IMR-90 (cell line): ENCODE results near the gene SLC6A17.

Experiments
- FOS ChIP-seq: fragments of 150-350 bp; IDR thresholded peaks from 2 replicates; pipeline ENCODE4 v1.6.1; 2016; ENCODE audit warnings: low read depth, low read length
- MAFK ChIP-seq: IDR thresholded peaks from 2 replicates; pipeline ENCODE4 v1.6.1; 2012; ENCODE audit warnings: low read depth, low read length, improper control_type of control experiment
- MXI1 ChIP-seq: IDR thresholded peaks from 2 replicates; pipeline ENCODE4 v1.6.1; 2012; ENCODE audit warnings: low read depth, mild to moderate bottlenecking, low read length, moderate library complexity, borderline replicate concordance
- NFE2L2 ChIP-seq: fragments of 150-350 bp; IDR thresholded peaks from 2 replicates; pipeline ENCODE4 v1.6.1; 2016; ENCODE audit warnings: low read depth, mild to moderate bottlenecking, low read length
- POLR2A ChIP-seq: IDR thresholded peaks from 2 replicates; pipeline ENCODE4 v1.6.1; 2012; ENCODE audit warnings: mild to moderate bottlenecking, low read depth, low read length
- RAD21 ChIP-seq: IDR thresholded peaks from 2 replicates; pipeline ENCODE4 v1.6.1; 2012; ENCODE audit warnings: low read length, improper control_type of control experiment
- RFX5 ChIP-seq: IDR thresholded peaks from 2 replicates; pipeline ENCODE4 v1.8.0; 2012; ENCODE audit warnings: low read depth, mild to moderate bottlenecking, low read length, moderate library complexity
- SMC3 ChIP-seq: fragments of 150-350 bp; IDR thresholded peaks from 2 replicates; pipeline ENCODE4 v1.6.1; 2016; ENCODE audit warnings: low read depth, mild to moderate bottlenecking, antibody characterized with exemption, low read length, moderate library complexity
- TF ChIP-seq, protein P1 (sequence below): conservative IDR thresholded peaks from 2 replicates; pipeline ENCODE4 v1.5.1; 2012; ENCODE audit warnings: mild to moderate bottlenecking, low read depth, low read length, improper control_type of control experiment
- TF ChIP-seq, protein P2 (sequence below): fragments of 150-350 bp; IDR thresholded peaks from 2 replicates; pipeline ENCODE4 v1.6.1; 2016; ENCODE audit warnings: low read depth, mild to moderate bottlenecking, low read length, moderate library complexity, borderline replicate concordance
- TF ChIP-seq, protein P3 (sequence below): fragments of 150-350 bp; IDR thresholded peaks from 2 replicates; pipeline ENCODE4 v1.6.1; 2017; ENCODE audit warnings: mild to moderate bottlenecking, antibody characterized with exemption, low read length, low read depth

DNA sequence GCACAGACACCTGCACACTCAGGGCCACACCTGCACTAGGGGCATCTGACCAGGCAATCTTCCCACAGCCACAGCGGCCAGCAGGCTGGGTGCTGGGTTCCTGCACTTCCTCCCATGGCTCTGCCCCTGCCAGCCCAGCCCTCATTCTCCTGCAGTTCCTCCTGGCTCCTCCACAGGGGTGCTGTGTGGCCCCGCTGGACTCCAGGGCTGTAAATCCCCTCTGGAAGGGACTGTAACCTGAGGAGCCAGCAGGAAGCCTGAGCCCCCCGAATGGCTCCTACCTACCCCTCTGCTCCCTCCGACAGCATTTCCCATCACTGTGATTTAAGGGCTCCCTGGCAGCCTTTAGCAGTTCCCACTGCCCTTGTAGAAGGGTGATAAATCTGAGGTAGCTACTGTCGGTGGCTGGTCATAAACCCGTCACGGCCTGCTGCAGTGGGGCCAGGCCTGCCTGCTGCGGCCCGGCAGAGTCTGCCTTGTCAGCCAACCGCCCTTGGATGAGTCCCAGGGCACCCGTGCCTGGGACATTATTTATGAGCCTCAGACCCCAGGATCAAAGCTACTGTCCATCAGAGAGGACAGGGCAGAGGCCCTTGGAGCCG is 29.2 kb upstream of the SLC6A17 start:
- TF ChIP-seq, protein P1, sequence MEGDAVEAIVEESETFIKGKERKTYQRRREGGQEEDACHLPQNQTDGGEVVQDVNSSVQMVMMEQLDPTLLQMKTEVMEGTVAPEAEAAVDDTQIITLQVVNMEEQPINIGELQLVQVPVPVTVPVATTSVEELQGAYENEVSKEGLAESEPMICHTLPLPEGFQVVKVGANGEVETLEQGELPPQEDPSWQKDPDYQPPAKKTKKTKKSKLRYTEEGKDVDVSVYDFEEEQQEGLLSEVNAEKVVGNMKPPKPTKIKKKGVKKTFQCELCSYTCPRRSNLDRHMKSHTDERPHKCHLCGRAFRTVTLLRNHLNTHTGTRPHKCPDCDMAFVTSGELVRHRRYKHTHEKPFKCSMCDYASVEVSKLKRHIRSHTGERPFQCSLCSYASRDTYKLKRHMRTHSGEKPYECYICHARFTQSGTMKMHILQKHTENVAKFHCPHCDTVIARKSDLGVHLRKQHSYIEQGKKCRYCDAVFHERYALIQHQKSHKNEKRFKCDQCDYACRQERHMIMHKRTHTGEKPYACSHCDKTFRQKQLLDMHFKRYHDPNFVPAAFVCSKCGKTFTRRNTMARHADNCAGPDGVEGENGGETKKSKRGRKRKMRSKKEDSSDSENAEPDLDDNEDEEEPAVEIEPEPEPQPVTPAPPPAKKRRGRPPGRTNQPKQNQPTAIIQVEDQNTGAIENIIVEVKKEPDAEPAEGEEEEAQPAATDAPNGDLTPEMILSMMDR = no peak
- TF ChIP-seq MXI1 (no peak), RFX5 (no peak), POLR2A (no peak), RAD21 (no peak), NFE2L2 (no peak), SMC3 (no peak), MAFK (no peak), FOS (no peak)
- TF ChIP-seq, protein P2, sequence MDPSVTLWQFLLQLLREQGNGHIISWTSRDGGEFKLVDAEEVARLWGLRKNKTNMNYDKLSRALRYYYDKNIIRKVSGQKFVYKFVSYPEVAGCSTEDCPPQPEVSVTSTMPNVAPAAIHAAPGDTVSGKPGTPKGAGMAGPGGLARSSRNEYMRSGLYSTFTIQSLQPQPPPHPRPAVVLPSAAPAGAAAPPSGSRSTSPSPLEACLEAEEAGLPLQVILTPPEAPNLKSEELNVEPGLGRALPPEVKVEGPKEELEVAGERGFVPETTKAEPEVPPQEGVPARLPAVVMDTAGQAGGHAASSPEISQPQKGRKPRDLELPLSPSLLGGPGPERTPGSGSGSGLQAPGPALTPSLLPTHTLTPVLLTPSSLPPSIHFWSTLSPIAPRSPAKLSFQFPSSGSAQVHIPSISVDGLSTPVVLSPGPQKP = no peak
- TF ChIP-seq, protein P3, sequence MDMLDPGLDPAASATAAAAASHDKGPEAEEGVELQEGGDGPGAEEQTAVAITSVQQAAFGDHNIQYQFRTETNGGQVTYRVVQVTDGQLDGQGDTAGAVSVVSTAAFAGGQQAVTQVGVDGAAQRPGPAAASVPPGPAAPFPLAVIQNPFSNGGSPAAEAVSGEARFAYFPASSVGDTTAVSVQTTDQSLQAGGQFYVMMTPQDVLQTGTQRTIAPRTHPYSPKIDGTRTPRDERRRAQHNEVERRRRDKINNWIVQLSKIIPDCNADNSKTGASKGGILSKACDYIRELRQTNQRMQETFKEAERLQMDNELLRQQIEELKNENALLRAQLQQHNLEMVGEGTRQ = no peak
